ENCODE results near the gene GIGYF1.
"Not testable (repeated sequence)": the region's sequence is repeated elsewhere in the genome, so short reads cannot be mapped to it uniquely, and the experiment has no call there.

Gene GIGYF1

GRCh38 chr7:100720671-100721504 is 26.8 kb upstream of the GIGYF1 start:
- H3K9ac ChIP-seq (ENCODE audit: low read length): no peak overlapping the region
- H3K79me2 ChIP-seq (ENCODE audit: control insufficient read depth, insufficient read depth, low read length, poor library complexity): no peaks in the 10 kb centered on the region
- no peak overlapping the region for H3K18ac ChIP-seq (ENCODE audit: low read length)
- no peak overlapping the region for H2BK5ac ChIP-seq (ENCODE audit: low read depth, low read length, poor library complexity)
- H4K8ac ChIP-seq (ENCODE audit: low read depth, low read length): no peak overlapping the region
- H3K23ac ChIP-seq (ENCODE audit: low read length): no peak overlapping the region
- no peak overlapping the region for H3K4ac ChIP-seq (ENCODE audit: low read depth, low read length)
- H4K12ac ChIP-seq (ENCODE audit: low read depth, low read length): no peak overlapping the region
- peaks cover 9% of the 10 kb centered on the region for H3K9me3 ChIP-seq (ENCODE audit: insufficient read depth, low read depth, low read length)
- H3K27me3 ChIP-seq (ENCODE audit: insufficient read depth, low read length): peaks cover 21% of the 10 kb centered on the region
- no CpG with 5 or more reads among the region's 56 CpGs for WGBS (ENCODE audit: extremely low coverage, insufficient coverage, insufficient read length)
- H3K27ac ChIP-seq (ENCODE audit: low read depth, low read length): no peak overlapping the region
- H3K36me3 ChIP-seq (ENCODE audit: control insufficient read depth in 1 of 2, insufficient read depth in 2 of 2, low read length in 2 of 2): no peaks in the 10 kb centered on the region
- no peak overlapping the region for H3K14ac ChIP-seq (ENCODE audit: low read length)
- H3K4me1 ChIP-seq (ENCODE audit: control insufficient read depth in 1 of 2, insufficient read depth in 2 of 2, low read length in 2 of 2): peaks cover 4 to 7% of the 10 kb centered on the region in 2 experiments
- H3K4me2 ChIP-seq (ENCODE audit: low read length): peak overlapping the region; percentile 38
- H2AFZ ChIP-seq (ENCODE audit: insufficient read depth, low read length, poor library complexity): no peak overlapping the region
- H2BK120ac ChIP-seq (ENCODE audit: insufficient read depth, low read length, poor library complexity): no peak overlapping the region
- H2BK12ac ChIP-seq (ENCODE audit: low read length): no peak overlapping the region
- peak; percentile 32 to 68 for DNase-seq
- no peak overlapping the region for H3K4me3 ChIP-seq (ENCODE audit: low read depth, low read length)
- no peak overlapping the region for H4K91ac ChIP-seq (ENCODE audit: low read depth, low read length)
- H2AK5ac ChIP-seq (ENCODE audit: low read length): no peak overlapping the region
- no peaks in the 10 kb centered on the region for H3K79me1 ChIP-seq (ENCODE audit: low read length)

- Histone ChIP-seq H3K14ac (ENCODE audit: low read length) (no peak within 1 kb of the TSS), H4K8ac (ENCODE audit: low read depth, low read length) (no peak within 1 kb of the TSS), H3K9ac (ENCODE audit: low read length) (no peak within 1 kb of the TSS)
Measured at GRCh38 chr7:100720279-100720670, 26.2 kb upstream of the GIGYF1 start, which contains the start of gene EPO. Gene EPO, plus strand, starts transcription at chr7:100720468. Its CDS starts 513 bp downstream, at chr7:100720981.

GRCh38 chr7:100719523-100720278 is 25.7 kb upstream of the GIGYF1 start:
- DNase-seq: no peak
- H3K9ac ChIP-seq (ENCODE audit: low read length): no peak overlapping the region

More at GRCh38 chr7:100720279-100720670, 26.2 kb upstream of the GIGYF1 start, which contains the start of gene EPO:
- Histone ChIP-seq H3K18ac (ENCODE audit: low read length) (no peak within 1 kb of the TSS), H3K79me1 (ENCODE audit: low read length) (no peaks in the 10 kb centered on the region), H3K4ac (ENCODE audit: low read depth, low read length) (no peak within 1 kb of the TSS), H3K4me2 (ENCODE audit: low read length) (peak within 1 kb of the TSS; percentile 38), H2AFZ (ENCODE audit: insufficient read depth, low read length, poor library complexity) (no peak within 1 kb of the TSS), H3K79me2 (ENCODE audit: control insufficient read depth, insufficient read depth, low read length, poor library complexity) (no peaks in the 10 kb centered on the region), H2BK5ac (ENCODE audit: low read depth, low read length, poor library complexity) (no peak within 1 kb of the TSS), H2BK12ac (ENCODE audit: low read length) (no peak within 1 kb of the TSS), H2BK120ac (ENCODE audit: insufficient read depth, low read length, poor library complexity) (no peak within 1 kb of the TSS), H3K9me3 (ENCODE audit: insufficient read depth, low read depth, low read length) (peaks cover 9% of the 10 kb centered on the region), H3K4me3 (ENCODE audit: low read depth, low read length) (no peak within 1 kb of the TSS), H3K27ac (ENCODE audit: low read depth, low read length) (no peak within 1 kb of the TSS), H4K91ac (ENCODE audit: low read depth, low read length) (no peak within 1 kb of the TSS), H3K23ac (ENCODE audit: low read length) (no peak within 1 kb of the TSS), H3K4me1 (ENCODE audit: control insufficient read depth in 1 of 2, insufficient read depth in 2 of 2, low read length in 2 of 2) (peaks cover 4 to 7% of the 10 kb centered on the region in 2 experiments), H2AK5ac (ENCODE audit: low read length) (no peak within 1 kb of the TSS), H4K12ac (ENCODE audit: low read depth, low read length) (no peak within 1 kb of the TSS), H3K36me3 (ENCODE audit: control insufficient read depth in 1 of 2, insufficient read depth in 2 of 2, low read length in 2 of 2) (no peaks in the 10 kb centered on the region), H3K27me3 (ENCODE audit: insufficient read depth, low read length) (peaks cover 21% of the 10 kb centered on the region)
- DNase-seq: no peak
- no CpG with 5 or more reads among the region's 21 CpGs for WGBS (ENCODE audit: extremely low coverage, insufficient coverage, insufficient read length)

GRCh38 chr7:100717073-100717472 is 23.0 kb upstream of the GIGYF1 start:
- not testable (repeated sequence) for H2BK5ac ChIP-seq (ENCODE audit: low read depth, low read length, poor library complexity); H4K91ac ChIP-seq (ENCODE audit: low read depth, low read length); H3K23ac ChIP-seq (ENCODE audit: low read length); H3K79me1 ChIP-seq (ENCODE audit: low read length); H3K14ac ChIP-seq (ENCODE audit: low read length); H2AFZ ChIP-seq (ENCODE audit: insufficient read depth, low read length, poor library complexity); H3K4me2 ChIP-seq (ENCODE audit: low read length); H2BK12ac ChIP-seq (ENCODE audit: low read length); H4K12ac ChIP-seq (ENCODE audit: low read depth, low read length); H3K79me2 ChIP-seq (ENCODE audit: control insufficient read depth, insufficient read depth, low read length, poor library complexity); H4K8ac ChIP-seq (ENCODE audit: low read depth, low read length); H3K27ac ChIP-seq (ENCODE audit: low read depth, low read length); H3K9me3 ChIP-seq (ENCODE audit: insufficient read depth, low read depth, low read length); H3K18ac ChIP-seq (ENCODE audit: low read length); H3K4me1 ChIP-seq (ENCODE audit: control insufficient read depth in 1 of 2, insufficient read depth in 2 of 2, low read length in 2 of 2); H2AK5ac ChIP-seq (ENCODE audit: low read length); H2BK120ac ChIP-seq (ENCODE audit: insufficient read depth, low read length, poor library complexity); H3K4me3 ChIP-seq (ENCODE audit: low read depth, low read length); H3K36me3 ChIP-seq (ENCODE audit: control insufficient read depth in 1 of 2, insufficient read depth in 2 of 2, low read length in 2 of 2); H3K9ac ChIP-seq (ENCODE audit: low read length); H3K4ac ChIP-seq (ENCODE audit: low read depth, low read length); DNase-seq
- peaks cover 21% of the 10 kb centered on the region for H3K27me3 ChIP-seq (ENCODE audit: insufficient read depth, low read length)
- no CpG with 5 or more reads among the region's 2 CpGs for WGBS (ENCODE audit: extremely low coverage, insufficient coverage, insufficient read length)

More at GRCh38 chr7:100719523-100720278, 25.7 kb upstream of the GIGYF1 start:
- no CpG with 5 or more reads among the region's 8 CpGs for WGBS (ENCODE audit: extremely low coverage, insufficient coverage, insufficient read length)
- Histone ChIP-seq H4K91ac (ENCODE audit: low read depth, low read length) (no peak overlapping the region), H3K4me1 (ENCODE audit: control insufficient read depth in 1 of 2, insufficient read depth in 2 of 2, low read length in 2 of 2) (peaks cover 4 to 7% of the 10 kb centered on the region in 2 experiments), H3K23ac (ENCODE audit: low read length) (no peak overlapping the region), H2AFZ (ENCODE audit: insufficient read depth, low read length, poor library complexity) (no peak overlapping the region), H3K36me3 (ENCODE audit: control insufficient read depth in 1 of 2, insufficient read depth in 2 of 2, low read length in 2 of 2) (no peaks in the 10 kb centered on the region), H2BK5ac (ENCODE audit: low read depth, low read length, poor library complexity) (no peak overlapping the region), H4K8ac (ENCODE audit: low read depth, low read length) (no peak overlapping the region), H3K79me1 (ENCODE audit: low read length) (no peaks in the 10 kb centered on the region), H3K4me3 (ENCODE audit: low read depth, low read length) (no peak overlapping the region), H3K27ac (ENCODE audit: low read depth, low read length) (no peak overlapping the region), H2AK5ac (ENCODE audit: low read length) (no peak overlapping the region), H3K4ac (ENCODE audit: low read depth, low read length) (no peak overlapping the region), H3K27me3 (ENCODE audit: insufficient read depth, low read length) (peaks cover 21% of the 10 kb centered on the region), H3K18ac (ENCODE audit: low read length) (no peak overlapping the region), H4K12ac (ENCODE audit: low read depth, low read length) (no peak overlapping the region), H3K4me2 (ENCODE audit: low read length) (no peak overlapping the region), H3K9me3 (ENCODE audit: insufficient read depth, low read depth, low read length) (peaks cover 9% of the 10 kb centered on the region), H3K14ac (ENCODE audit: low read length) (no peak overlapping the region), H2BK120ac (ENCODE audit: insufficient read depth, low read length, poor library complexity) (no peak overlapping the region), H3K79me2 (ENCODE audit: control insufficient read depth, insufficient read depth, low read length, poor library complexity) (no peaks in the 10 kb centered on the region), H2BK12ac (ENCODE audit: low read length) (no peak overlapping the region)

Measured in trophoblast cell (in vitro differentiated cells and primary cell).